NCI-H524 (cell line): ENCODE results near the gene HSPH1.

Source experiments
- DNase-seq, 2 experiments: peaks; one replicate each; lab custom pipeline; 2025; lab: John Stamatoyannopoulos, UW

HSPH1 gene

DNA sequence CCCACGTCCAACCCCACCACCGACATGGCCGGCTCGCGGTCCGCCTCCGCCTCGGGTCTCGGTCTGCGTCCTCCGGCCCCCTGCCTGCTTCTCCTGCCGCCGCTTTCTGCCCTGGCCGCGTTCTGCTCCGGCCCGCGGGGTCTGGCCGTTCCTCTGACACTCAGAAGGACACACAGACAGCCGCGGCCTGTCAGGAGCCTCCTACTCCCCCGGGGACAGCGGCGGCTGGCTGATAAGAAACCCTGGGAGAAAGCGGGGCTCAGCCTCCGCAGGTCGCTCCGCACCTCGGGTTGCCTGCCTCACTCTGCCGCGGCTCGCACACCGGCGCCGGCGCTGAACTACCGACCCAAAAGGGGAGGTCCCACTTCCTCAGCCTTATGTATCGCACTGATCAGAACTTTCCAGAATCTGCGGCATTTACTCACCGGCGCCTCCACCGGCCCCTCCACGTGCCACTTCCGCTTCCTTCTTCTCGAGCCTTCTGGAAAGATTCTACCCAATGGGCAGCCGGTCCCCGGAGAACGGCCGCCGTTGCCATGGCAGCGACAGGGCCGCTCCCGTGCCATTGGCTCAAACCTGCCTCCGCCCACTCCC is at the start of gene HSPH1:
Gene HSPH1 (minus strand): TSS at position 348 of the 594 bp plus-strand sequence. CDS start 322 bp downstream, at position 26.
- DNase-seq: peak; percentile 98 to 99

DNA sequence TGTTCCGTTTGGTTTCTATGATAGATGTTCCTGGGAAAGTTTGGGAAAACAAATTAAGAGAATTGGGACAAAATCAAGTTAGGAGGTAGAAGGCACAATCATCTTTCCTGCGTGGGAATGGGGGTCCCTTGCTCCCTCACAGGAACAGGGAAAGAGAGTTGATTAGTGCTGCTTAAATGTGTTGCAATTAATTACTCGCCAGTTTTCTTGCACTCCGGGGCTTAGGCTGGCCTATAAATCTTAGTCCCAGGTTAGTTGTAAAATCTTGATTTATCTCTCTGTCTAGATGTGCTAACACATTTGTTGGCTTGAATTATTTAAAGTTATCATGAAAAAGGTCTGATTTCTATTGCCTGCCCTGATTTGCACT is 48.1 kb upstream of the HSPH1 start:
- DNase-seq: peak in 1 of 2 experiments; percentile 47

DNA sequence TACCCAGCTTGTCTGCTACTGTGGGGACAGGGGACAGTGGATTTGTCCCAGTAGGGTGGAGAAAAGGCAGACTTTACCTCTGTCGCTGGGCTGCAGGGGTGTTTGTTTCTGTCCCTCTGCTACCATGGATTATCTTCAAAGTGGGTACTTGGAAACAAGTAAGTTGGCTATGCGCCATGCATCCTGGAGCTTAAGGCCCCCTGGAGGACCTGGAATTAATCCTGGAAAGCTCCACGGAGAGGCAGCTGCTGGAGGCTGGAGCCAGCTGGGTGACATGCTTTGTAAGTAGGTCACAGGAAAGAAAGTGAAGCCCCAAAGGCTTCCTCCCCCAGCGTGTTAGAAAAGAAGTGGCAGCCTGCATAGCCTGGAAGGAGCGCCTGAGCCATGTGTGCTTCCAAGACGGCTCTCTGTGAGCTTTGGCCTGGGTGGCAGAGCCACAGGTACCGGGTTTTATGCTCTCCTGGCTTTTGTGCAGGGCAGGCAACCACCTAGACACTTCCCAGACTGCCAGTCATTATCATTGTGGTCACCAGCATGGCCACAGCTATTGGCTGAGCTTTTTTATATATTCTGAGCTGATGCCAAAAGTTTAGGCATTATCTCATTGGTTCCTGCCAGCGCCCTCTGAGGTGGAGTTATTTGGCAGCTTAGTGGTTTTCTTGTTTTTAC is 47.6 kb upstream of the HSPH1 start:
- DNase-seq: peak; percentile 100

DNA sequence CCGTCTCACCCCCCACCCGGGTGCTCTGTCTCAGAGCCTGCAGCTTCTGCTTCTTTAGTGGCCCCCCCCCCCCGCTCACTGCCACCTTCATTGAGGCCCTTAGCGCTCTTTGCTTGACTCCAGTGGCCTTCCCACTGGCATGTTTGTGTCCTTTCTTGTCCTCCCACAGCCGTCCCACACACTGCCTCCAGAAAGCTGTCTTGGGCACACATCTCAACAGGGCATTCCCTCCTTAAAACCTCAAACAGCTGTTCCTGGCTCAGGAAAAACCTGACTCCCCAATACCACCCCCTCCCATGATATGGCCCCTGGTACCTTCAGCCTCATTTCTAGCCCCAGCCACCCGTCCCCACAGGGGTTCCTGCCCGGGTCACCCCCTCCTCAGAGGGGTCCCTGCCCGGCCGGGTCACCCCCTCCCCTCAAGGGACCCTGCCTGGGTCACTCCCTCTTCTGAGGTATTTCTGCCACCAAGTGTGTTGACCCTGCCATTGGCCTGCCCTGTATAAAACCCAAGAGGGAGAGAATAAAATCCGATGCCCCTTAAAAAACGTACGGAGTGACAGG is 46.9 kb upstream of the HSPH1 start:
- DNase-seq: peak; percentile 74 to 76

DNA sequence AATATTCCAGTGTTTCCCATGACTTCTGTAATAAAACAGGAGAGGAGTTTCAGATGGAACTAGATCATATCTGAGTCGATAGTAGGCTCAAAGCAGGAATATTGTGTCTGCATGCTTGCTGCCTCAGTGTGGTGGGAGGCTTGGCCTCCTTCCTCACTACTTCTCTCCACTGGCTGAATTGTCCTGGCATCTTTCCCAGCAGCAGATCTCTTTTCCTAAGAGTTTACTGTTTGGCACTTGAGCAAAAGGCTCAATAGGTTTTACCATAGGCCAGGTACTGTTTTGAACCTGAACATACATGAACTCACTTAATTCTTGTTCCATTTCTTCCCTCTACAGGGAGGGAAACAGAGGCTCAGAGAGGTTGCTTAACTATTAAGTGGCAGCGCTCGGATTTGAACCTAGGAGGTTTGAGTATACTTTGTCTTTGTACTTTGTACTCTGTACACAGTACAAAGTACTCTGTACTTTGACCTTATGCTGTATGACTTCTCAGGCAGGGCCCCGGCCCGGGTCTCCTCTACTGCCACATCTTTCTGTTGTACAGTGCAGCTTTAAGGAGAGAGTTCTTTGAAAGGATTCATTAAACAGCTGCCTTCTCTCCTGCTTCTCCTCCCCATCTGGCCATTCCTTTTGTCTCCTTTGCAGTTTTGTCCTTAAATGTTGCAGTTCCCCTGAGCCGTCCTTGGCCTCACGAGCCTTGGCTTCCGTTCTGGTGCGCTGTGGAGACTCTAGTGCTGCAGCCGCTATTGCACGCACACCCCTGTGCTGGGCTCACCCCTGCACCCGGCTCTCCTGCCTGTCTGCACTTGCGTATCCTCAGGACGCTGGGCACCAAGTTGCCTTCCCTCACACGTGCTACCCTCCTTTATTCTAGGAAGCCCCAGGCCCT is 46.2 kb upstream of the HSPH1 start:
- peak; percentile 85 to 89 for DNase-seq

DNA sequence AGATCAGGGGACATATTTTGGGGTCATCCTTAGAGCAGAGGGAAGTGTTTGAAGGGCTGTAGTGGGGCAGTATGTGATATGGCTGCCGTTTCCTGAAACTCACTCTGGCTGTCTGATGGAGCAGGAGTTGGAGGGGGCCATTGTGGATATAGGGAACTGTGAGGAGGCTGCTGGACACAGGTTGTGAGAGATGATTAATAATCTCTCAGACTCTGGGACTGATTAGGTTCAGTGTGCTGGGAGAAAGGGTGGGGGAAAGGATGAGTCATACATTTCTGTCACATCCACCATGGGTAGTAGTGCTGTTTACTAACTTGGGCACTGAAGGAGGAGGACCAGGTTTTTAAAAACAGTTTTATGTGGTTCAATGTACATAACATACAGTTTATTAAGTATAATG is 42.9 kb upstream of the HSPH1 start:
- no peak for DNase-seq

DNA sequence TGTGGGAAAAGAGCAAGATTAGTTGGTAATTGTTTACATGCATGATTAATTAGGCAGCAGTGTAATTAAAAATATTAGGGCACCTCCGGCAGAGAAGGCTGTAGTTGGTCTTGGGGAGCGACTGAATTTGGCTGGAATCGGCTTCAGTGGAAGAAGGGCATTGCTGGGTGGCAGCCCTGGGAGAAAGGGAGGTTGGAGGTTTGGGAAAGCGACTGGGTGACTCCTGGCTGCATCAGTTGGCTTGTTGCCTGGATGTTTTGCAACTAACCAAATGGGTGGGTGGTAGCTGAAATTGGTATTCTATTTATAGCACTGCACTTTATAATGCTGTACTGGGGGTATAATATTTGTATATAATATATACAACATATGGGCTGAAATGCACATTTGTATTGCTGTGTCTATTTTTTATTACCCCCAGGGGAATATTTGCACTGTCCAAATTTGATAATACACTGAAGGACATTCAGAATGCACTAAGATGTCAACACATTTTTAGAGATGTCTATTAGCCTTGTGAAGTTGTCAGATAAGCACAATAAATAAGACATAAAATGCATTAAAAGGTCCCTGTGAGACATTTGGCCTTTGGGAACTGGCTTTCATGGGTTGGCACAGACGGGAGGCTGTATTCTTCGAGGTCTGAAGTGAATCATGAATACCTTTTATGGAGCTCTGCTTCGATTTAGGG is 39.8 kb upstream of the HSPH1 start:
- peak in 1 of 2 experiments; percentile 43 for DNase-seq

DNA sequence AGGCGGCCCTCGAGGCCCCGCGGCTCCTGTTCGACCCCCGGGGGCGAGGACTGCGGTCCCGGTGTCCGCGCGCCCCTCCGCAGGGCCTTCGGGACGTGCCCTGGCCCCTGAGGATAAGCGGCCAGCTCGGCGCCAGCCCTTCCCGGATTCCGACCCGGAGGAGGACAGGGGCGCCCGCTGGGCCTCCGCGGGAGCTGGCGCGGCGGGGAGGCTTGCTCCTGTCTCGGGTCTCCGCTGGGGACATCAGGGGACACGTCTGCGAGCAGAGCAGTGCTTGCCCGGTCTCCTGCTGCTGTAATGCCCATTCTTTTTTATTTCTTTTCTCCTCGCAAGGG is 38.9 kb upstream of the HSPH1 start:
- DNase-seq: peak; percentile 39 to 74

DNA sequence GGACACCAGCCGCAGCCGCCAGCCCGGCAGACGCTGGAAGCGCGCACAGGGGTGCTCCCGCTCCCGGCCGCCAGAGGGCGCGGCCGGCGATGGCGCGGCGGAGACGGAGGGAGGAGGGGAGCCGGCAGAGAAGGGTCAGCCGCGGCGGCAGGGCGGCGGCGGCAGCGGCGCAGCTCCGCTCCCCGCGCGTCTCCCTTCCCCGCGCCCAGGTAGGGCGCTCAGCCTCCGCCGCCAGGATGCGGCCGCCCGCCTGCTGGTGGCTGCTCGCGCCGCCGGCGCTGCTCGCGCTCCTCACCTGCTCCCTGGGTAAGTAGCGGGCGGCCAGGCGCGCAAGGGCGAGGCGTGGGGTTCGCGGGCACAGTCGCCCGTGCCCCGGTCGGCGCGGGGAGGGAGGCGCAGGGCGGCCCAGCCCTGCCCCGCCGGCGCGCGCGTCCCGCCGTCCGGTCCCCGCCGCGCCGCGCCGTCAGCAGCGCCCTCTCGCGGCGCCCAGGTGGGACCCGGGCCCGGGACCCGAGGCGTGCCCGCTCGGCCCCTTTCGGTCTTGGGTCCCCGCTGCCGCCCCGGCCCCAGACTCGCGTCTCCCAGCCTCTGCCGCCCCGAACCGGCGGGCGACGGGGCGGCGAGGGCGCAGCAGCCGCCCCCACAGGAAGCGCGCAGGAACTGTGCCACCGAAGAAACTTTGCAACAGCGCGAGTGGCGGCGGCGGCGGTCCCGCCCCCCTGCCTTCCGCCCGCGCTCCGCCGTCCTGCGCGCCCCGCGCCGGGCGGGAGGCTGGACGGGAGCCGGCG is 38.3 kb upstream of the HSPH1 start, which contains the start of gene B3GLCT:
Gene B3GLCT (plus strand): TSS at position 127 of the 788 bp plus-strand sequence. CDS start 110 bp downstream, at position 237.
- peak; percentile 65 to 84 for DNase-seq

DNA sequence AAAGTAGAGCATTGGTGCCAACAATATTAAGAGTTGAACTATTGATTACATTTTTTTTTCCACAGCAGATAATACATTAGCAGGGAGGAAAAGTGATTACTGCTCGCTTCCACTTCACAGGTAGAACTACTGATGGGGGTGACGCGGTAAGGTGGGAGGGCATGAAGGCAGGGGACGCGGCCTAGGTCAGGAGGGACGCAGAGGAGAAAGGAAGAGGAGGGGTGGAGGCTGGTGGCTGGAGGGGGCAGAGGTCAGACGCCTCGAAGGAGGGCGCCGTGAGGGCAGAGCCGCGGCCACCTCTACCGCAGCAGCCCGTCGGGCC is 37.8 kb upstream of the HSPH1 start:
- no peak for DNase-seq

DNA sequence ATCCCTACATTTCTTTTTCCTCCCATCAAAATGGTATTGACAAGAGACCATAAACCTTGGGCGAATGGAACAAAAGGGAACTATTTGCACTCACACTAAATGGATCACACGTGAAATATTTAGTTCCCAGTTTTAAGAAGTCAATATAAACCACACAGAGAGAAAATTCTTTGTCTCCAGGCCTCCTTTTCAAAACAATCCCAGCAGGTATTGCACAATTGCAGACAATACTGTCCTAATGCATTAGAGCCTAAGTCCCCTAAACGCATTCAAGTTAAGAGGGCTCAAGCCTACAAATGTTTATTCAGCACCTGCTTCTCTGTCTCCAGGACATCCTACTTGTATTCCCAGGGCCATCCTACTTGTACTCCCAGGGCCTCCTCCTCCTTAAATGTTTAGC is 36.8 kb upstream of the HSPH1 start:
- DNase-seq: no peak

DNA sequence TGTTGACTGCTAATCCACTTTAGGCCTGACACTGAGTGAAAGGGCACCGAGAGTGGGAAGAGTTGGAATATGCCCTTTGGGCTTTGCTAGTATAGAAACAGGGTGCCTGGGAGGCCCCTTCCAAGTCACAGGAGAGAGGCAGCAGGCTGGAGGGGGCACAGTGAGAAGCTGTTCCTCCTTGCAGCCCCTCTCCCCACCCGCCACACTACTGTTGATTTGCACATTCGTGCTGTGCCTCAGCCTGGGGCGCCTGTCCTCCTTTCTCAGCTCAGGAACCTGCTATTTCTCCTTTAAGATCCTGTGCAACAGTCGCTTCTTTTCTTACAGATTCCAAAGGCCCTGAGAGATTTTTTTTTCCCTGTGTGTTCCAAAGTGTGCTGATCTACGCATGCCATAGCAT is 35.3 kb upstream of the HSPH1 start:
- DNase-seq: no peak

DNA sequence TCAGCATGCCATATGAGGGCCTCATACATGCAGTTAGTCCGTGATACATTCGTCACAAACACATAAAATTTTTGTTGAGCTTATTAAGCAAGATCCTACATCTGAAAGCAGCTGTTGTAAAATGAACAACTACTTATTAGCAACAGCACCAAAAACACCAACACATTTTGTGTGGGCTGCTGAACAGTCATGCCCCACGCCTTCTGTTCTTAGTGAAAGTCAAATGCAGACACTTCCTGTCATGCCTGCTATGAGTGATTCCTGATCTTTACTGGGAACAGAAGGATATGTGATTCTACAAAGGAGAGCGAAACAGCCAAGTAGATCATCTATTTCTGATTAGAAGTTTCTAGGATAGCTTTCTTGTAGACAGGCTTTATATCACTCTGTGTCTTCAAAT is 33.9 kb upstream of the HSPH1 start:
- no peak for DNase-seq

DNA sequence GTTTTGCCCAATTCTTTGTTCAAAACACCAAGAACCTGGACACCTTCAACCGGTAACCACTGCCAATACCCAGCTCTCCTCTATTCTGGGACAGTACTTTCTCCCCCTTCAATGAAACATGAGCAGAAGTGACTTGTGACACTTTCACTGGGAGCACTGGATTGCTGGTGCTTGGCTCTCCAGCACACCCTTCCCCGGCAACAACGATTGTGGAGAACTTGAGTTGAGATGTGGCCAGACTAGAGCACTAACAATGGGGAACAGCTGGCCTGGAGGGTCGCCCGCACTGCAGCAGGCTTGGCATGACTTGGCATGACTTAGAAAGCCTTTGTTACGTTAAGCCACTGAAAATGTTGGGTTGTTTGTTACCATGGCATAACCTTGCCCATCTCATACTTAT is 30.6 kb upstream of the HSPH1 start:
- no peak for DNase-seq

DNA sequence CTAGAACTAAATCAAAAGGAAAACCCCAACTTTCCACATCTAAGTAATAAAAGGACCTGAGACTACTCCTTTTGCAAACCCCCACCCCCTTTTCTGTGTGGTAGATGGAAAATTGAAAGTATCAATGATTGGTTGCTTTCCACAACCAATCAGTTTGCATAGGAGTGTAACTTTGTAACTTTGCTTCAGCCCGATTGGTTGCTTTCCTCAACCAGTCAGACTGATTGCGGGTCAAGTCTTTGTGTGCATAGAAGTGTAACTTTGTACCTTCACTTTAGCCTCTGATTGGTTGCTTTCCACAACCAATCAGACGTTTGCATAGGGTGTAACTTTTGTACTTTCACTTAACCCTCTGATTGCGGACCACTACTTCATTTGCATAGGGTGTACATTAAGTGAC is 30.0 kb upstream of the HSPH1 start:
- DNase-seq: no peak

DNA sequence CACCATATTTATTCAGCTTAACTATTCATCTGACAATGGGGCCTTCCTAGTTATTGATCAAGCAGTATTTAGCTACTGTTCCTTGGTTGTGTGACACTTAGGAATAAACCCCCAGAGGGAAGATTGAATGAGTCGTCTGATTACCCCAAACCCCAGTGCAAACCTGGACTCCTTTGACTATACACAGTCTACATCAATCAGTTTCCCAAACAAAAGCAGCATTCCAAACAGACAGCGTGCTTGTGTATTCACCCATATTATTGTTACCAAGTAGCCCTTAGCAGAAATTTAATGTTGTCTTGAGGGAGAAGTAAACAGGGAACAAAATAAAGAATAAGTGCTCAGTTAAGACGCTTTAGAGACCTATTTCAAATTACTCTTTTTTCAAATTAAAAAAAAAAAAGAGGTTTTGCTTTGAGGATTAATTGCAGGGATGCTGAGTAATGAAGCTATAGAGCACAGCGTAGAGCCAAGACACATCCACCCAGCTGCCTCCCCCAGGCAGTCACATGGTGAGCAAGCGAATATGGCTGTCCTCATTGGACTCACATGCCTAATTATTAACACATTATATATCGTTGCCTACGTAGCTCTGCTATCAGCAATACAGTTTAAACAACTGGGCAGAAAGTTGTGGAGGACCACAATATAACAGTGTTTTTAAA is 23.4 kb upstream of the HSPH1 start:
- DNase-seq: no peak

DNA sequence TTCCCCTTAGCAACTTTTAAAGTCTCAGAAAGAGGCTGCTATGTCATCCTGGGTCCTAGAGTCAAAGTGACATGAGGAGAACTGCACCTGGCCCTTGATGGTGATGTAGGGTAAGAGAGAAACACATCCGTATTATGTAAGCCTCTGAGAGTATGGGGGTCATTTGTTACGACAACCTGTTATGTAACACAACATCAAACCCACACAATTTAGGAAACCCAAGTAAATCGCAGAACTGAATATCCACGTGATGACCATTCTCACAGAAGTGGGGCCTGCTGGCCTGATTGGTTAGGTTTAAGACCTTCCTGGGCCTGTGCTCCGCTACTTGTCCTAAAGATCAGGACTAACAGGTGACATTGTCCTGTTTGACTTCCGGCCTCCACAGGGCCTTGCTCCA is 22.7 kb upstream of the HSPH1 start:
- DNase-seq: no peak

DNA sequence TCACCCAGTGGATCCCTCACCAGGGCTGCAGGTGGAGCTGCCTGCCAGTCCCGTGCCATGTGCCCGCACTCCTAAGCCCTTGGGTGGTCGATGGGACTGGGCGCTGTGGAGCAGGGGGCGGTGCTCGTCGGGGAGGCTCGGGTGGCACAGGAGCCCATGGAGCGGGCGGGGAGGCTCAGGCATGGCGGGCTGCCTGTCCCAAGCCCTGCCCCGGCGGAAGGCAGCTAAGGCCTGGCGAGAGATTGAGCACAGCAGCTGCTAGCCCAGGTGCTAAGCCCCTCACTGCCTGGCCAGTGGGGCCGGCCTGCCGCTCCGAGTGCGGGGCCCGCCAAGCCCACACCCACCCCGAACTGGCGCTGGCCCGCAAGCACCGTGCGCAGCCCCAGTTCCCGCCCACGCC is 21.3 kb upstream of the HSPH1 start:
- no peak for DNase-seq

DNA sequence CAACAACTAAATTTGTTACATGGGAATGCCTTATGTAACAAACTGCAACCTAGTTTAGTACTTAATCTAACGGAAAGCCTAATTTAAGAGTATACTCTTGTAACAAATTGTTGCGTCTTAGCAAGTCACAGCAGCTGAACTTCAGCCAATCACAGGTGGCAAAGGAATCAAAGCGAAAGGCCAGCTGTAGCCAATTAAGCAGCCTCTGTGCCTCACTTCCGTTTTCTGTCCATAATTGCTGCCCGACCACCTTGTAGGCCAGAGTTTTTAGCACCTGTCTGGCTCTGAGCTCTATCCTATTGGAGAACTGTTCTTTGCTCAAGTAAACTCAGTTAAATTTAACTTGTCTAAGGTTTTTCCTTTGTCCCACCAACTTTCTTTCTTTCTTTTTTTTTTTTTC is 18.1 kb upstream of the HSPH1 start:
- DNase-seq: no peak

DNA sequence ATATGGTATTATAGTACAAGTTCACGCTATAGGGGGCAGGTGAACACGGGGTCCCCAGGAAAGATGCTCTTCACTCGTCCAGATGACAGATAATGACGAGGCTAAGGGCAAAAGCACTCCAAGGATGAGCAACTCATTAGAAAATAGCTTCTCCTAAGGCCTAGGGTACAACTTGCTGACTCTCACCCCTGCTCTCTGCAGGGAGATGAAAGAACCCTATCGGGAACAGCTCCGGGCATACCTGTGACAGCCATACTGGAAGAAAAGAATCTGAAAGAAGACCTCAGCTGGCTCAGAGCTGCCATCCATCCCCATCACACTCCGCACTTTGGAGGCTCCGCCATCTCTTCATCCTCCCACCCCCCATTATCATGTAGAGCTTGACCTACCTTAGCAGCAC is 17.5 kb upstream of the HSPH1 start:
- DNase-seq: no peak
